SKM-1 treated with dmso at 0.1 percent for 144 hours (cell line): ENCODE data around the gene GALR2.
A peak's percentile ranks its signal among the peaks of the same experiment; 100 is the strongest.

Experiments
- DNase-seq: peaks from one replicate; lab custom pipeline; 2025; ENCODE audit not compliant: unreplicated experiment; lab: John Stamatoyannopoulos, UW

Gene GALR2

DNA sequence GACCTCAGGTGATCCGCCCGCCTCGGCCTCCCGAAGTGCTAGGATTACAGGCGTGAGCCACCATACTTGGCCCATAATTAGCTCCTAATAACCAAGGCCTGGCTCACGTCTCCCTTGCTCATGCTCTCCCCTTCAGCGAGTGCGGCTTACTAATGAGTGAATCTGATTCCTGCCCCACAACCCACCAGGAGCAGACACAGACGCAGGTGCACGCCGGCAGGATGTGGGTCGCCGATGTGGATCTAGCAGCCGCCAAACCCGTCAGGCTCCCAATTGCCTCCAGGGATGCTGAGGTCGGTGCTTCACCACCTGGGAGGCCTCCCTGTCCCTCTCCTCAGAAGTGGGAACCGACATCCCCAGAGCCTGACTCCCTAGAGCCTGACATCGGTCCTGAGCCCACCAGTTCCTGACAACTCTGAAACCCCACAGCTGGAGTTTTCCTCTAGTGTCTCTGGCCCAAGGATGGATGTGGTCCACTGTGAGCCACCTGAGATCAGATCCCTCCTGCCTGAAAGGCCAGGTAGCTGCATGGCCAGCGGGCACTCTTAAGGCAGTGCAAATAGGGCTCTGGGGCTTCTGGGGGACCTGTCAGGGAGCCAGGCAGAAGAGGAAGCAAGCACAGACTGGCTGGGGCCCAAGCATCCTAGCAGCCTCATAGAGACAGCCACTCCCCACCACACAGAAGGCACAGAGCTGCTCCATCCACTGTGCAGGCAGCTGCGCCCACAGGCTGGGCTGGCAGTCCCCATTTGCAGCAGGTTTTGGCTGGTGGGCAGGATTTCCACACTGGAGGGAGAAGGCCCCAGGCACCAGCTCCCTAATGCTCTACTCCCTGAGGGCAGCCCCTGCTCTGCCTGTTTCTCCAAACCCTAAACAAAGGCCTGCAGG lies 18.2 kb downstream of the GALR2 start:
- DNase-seq, result no peak

DNA sequence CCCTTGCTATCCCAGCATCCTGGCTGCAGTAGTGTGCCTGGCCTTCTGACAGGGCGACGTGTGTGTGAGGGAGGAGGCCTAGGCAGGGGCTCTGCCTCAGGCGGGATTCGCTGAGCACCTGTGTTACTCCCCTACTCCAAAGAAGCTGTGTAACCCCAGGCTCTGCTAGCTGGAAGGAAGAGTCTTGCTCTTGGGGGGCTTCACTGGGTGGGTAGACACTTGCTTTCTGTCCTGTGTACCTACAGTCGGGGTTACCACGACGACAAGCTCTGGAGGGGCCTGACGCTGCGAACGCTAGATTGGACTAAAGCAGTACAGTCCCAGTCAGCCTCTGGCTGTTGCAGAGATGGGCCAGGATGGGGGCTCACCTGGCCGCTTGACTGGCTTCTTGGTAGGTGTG lies 19.5 kb downstream of the GALR2 start:
- no peak for DNase-seq

DNA sequence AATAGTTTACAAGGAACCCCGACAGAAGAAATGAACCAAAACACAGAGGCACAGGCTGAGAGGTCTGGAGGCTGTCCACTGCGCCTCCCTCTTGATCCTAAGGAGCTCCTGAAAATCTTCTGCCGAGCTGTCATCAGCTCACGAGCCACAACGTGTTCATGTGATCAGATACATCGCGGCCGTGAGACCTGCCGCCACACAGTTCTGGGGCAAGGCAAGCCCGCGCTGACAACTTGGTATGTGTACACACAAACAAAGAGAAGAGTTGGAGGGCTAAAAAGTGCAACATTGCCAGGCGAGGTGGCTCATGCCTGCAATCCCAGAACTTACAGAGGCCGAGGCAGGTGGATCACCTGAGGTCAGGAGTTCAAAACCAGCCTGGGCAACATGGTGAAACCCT lies 21.4 kb downstream of the GALR2 start:
- DNase-seq, result no peak

DNA sequence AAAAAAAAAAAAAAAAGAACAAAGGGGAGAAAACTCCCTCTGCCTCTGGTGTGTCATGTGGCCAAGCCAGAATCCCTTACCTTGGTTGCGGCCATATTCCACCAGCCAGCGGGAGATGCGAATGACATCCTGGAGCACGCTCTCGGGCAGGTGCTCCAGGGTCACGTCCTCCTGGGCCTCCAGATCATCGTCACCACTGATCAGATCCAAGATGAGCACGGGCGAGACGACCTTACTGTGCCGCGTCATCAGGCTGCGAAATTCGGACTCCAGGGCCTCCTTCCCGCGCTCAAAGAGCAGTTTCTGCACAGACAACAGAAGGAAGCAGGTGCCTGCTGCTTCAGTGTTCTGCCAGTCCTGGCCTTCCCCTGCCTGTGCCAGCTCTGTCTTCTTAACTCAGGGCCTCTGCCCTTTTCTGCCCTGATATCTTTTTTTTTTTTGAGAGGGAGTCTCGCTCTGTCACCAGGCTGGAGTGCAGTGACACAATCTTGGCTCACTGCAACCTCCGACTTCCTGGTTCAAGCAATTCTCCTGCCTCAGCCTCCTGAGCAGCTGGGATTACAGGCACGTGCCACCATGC lies 23.2 kb downstream of the GALR2 start:
- no peak for DNase-seq

DNA sequence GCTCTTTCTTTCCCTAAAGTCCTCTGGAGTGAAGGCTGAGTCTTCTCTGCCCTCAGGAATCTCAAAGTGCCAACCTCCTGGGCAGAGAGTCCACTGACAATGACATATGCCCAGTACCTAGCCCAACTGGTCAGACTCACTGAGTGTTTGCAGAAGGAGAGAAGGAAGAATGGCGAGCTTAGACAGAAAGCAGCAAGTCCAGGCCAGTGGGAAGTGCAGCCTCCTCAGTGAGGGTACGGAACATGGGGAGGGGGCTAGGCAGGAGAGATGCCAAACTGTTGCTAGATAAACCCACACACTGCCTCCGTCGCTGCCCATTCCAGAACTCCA lies 28.3 kb downstream of the GALR2 start:
- DNase-seq, result no peak

DNA sequence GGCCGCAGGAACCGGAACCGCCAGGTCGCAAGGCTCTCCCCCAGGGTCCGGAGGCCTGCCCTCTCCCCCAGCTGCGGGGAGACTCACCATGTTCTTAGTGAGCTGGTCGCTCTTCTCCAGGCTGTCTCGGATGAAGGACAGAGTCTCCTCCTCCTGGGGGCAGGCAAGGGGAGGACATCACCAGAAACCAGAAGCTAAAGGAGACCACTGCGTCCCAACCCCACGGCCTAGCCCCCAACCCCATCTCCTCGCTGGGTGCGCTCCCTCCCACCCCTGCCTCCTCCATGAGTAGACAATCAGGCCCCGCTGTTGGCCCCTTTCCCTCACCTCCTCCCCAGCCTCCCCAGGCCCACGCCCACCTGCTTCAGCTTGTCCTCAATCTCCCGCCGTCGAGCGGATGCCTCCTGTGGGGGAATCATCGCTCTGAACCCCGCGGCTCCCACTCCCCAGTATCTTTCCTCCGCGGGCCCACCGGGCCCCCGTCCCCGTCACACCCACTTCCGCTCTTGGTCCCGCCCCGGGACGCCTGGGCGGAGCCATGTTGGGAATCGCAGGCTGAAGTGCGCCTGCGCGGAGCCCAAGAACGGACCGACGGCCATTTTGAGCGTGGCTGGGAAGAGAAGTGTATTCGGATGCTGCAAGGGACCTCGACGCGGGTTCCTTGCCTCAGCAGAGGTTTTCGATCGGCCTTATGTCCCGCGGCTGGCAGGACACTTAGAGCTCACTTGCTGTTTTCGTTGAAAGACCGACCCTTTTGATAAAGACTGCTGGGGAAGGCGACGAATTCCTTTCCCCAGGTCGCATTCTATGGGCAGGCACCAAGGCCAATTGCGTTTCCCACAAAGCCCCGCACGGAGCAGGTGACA lies 28.9 kb downstream of the GALR2 start, which contains the start of gene EXOC7:
Gene EXOC7, minus strand, starts transcription at position 514 of the 866 bp plus-strand sequence. Its CDS starts 95 bp downstream, at position 419.
- DNase-seq, result peak; percentile 80

DNA sequence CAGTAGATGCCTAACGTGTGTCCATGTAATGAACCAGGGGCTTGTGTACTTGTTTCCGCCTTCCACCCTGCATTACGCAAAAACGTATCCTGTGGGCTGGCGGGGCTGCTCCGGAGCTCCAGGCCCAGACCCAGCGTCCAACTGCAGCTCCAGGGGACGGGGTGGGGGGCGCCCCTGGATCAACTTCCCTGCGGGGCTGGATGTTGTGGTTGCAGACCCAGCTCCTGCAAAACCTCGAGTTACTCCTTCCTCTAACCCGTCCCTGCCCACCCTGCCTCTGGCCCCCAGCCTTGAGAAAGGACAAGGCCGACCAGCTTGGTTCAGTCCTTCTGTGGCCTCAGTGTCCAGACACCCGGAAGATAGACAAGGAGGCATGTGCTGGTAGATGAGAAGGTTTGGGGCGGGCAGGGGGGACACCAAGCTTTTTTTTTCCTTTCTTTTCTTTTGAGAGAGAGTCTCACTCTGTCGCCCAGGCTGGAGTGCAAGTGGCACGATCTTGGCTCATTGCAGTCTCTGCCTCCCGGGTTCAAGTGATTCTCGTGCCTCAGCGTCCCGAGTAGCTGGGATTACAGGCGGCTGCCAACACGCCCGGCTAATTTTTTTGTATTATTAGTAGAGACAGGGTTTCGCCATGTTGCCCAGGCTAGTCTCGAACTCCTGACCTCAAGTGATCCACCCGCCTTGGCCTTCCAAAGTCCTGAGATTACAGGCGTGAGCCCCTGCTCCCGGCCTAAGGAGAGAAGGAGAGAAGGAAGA lies 29.7 kb downstream of the GALR2 start:
- DNase-seq, result no peak

DNA sequence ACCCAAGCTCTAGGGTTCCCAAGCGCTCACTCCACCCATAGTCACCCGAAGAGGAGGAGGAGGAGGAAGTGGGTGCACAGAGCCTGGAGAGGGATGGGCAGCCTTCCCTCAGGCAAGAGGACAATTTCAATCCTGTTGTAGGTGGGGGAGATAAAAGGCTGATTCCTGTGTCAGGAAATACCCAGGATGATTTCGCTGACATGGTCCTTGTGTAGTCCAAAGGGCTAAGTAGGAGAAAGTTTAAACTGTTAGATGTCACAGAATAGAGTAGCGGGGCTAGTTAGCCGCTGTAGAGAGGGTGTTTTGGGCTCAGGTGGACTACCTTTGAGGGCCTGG lies 30.3 kb downstream of the GALR2 start:
- DNase-seq, result no peak

DNA sequence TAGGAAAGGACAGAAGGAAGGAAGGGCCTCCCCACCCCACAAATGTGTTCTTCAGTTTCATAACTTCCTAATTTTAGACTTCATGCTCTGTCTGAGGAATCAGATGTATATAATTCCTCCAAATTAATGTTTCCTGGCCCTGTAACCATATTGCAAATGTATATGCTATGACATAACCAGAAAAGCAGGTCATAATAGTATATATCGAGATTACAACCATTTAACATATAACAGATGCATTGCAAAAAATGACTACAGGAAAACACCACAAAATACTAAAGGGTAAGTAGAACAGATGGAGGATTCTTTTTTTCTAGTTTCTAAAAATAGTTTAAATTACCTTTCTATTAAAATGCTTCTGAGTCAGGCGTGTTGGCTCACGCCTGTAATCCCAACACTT lies 32.1 kb downstream of the GALR2 start:
- peak; percentile 17 for DNase-seq

DNA sequence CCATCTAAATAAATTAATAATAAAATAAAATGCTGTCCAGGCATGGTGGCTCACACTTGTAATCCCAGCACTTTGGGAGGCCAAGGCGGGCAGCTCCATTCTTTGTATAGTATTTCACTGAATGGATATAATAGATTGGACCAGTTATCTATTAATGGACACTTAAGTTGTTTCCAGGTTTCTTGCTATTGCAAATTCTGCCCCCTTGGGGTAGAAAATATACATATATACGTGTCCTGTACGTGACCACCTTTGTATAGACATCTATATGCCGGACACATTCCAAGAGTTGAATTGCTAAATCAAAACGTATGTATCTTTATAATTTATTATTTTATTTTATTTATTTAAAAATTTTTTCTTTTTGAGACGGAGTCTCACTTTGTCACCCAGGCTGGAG lies 32.9 kb downstream of the GALR2 start:
- DNase-seq, result no peak

DNA sequence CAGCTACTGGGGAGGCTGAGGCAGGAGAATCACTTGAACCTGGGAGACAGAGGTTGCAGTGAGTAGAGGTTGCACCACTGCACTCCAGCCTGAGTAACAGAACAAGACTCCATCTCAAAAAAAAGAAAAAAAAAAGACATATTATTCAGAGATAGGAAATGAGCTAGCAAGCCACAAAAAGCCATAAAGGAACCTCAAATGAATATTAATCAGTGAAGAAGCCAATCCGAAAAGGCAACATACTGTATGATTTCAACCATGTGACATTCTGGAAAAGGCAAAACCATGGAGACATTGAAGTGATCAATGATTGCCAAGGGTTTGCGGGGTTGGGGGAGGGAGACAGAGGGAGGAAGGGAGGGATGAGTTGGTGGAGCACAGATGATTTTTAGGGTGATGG lies 37.4 kb downstream of the GALR2 start:
- no peak for DNase-seq

DNA sequence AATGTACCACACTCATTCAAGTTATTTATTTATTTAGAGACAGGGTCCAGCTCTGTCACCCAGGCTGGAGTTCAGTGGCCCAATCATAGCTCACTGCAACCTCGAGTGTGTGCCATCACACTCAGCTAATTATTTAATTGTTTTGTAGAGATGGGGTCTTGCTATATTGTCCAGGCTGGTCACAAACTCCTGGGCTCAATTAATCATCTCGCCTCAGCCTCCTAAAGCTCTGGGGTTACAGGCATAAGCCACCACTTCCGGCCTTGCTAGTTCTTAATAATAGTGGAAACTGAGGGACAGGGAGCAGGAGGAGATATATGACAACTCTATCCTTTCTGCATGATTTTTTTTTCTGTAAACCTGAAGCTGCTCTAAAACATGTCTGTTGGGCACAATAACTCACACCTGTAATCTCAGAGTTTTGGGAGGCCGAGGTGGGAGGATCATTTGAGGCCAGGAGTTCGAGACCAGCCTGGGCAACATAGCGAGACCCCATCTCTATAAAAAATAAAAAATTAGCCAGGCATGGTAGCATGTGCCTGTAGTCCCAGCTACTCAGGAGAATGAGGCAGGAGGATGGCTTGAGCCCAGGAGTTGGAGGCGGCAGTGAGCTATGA lies 40.7 kb downstream of the GALR2 start:
- no peak for DNase-seq

DNA sequence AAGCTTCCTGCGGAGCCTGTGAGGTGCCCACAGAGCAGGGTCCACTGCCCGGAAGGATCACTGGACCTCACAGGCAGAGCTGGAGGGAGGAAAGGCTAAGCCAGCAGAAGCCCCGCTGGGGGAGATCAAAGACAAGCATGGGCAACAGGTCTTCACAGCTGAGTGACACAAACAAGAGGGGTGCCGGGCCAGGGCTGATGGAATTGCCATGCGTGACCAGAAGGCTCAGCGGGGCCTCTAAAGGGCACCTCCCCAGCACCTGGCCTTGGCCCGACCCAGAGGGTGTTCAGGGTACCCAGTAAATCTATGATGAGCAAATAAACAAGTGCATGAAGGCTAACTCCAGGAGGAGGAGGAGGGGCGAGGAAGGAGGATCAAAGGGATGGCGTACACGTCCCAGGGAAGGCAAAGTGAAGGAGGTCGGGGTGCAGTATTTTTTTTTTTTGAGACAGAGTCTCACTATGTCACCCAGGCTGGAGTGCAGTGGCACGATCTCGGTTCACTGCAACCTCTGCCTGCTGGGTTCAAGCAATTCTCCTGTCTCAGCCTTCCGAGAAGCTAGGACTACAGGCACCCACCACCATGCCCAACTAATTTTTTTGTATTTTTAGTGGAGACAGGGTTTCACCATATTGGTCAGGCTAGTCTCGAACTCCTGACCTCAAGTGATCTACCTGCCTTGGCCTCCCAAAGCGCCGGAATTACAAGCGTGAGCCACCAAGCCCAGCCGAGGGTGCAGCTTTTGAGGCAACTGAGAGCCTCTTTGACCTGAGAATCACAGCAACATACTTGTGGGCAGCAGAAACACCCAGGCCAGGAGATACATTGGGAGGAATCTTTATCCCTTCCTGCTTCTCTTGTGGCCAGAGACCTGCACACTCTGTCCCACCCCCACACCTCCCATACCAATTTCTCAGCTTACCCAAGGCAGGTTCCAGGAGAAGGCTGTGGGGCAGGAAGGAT lies 45.1 kb downstream of the GALR2 start:
- DNase-seq, result no peak

DNA sequence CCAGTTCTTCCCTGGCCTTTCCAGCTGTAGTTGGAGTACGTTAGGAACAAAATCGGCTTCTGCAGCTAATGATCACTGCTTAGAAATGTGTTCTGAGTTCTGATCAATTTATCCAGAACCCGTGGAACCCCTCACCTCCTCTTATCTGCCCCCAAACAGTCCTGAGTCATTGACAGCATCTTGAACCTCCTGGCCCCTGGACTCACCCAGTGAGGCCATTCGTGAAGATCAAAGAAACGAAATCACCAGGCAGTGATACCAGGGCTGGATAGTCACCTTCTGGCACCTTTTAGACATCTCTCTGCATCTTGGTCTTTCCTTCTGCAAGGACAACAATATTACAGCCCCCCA lies 46.1 kb downstream of the GALR2 start:
- no peak for DNase-seq

DNA sequence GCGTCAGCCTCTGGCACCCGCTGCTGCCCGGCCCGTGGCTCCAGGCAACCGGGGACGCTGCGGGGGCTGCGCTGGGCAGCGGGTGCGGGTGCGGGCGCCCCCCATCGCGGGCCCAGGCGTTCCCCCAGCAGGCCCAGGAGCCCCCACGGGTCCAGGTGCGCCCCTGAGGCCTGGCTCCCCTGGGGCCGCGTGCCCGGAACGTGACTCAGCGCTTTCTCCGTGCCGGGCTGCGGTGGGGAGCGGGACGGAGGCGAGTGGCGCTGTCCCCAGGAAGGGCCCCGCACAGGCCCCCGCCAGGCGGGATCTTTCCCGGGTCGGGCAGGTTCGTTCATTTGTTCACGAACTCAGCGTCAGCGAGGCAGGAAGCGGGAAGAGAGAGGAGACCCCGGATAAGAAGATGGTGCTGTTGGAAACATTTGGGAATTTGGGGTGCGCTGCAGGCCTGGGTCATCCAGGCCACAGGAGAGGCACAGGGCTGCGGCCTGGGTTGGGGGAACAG lies 47.4 kb downstream of the GALR2 start:
- DNase-seq, result no peak

DNA sequence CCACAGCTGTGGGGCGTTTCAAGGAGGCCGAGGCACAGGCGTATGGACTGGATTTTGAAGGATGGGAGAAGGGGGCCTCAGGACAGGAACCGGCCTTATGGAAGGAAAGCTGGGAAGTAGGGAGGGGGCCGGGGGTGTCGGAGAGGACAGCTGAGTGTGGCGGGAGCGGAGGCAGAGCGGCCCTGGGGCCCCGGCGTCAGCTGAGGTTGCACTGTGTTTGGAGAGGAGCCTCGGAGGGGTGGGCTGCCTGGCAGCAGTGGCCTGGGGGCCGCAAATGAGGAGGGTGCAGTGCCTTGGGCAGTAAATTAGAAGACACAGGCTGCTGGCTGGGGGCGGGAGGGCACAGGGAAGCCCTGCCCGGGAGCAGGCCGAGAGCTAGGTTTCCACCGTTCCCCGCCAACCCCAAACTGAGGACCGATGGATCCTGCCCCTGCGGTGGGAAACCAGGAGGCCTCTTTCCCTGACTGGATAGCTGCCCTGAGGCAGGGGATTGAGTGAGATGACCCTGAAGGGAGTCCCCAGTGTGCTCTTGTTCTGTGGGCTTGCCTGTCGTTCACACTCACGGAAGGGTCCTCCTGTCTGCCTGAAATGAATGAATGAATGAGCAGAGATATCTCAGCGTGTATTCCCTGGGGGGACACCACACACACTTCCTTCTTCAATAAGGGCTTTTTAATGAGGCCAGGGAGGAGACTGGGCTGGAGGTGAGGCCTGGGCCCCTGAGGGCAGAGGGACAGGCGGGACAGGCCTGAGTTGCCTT lies 48.0 kb downstream of the GALR2 start:
- DNase-seq, result no peak

DNA sequence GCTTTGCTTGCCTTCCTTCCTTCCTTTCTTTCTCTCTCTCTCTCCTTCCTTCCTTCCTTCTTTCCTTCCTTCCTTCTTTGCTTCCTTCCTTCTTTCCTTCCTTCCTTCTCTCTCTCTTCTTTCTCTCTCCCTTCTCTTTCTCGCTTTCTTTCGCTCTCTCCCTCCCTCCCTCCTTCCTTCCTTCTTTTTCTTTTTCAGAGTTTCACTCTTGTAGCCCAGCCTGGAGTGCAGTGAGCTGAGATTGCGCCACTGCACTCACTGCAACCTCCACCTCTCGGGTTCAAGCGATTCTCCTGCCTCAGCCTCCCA lies 48.6 kb downstream of the GALR2 start:
- no peak for DNase-seq

DNA sequence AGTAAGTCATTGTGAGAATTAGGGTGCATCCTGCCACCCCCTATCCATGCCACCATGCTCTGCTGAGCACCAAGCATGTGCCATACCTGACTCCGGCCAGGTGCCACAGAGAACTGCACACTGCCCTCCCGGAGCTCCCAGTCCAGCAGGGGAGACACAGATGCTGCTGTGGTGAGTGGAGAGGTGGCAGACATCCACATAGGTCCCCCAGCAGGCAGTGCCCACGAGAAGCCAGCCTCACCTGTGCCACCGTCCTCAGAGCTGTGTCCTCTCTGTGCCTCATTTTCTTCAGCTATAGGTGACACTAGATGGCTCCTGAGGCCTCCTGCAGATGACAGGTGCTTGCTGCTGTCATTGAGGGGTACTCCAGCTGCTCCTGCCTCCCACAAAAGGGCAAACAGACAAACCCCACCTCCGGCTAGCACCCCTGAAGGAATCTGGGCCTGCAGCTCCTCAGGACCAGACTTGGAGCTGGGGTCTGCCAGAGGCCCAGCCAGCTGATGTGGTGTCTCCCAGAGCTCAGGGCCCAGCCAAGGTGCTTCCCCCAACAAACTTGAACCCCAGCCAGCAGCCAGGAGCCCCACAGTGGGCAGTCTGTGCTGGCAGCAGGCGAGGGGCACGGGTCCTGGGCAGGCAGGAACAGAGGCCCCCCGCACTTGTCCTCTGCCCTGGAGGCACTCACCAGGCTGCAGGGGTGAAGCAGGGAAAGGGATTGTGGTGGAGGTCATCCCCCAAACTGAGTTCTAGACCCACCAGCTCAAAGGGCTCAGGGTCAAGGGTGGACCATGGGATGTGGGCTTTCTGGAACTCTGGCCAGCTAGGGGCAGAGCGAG lies 49.4 kb downstream of the GALR2 start:
- no peak for DNase-seq
